Activated gamma-delta T cell treated with Interleukin-2 at 50 U/mL for 16 hours (primary cell): ENCODE results near the gene HIPK2.

Experiments used
- DNase-seq: peaks from one replicate; pipeline ENCODE4 v3.0.0-alpha.2; 2020

The HIPK2 gene

GRCh38 chr7:139580435-139580834, 197.4 kb downstream of the HIPK2 start:
- no peak for DNase-seq

GRCh38 chr7:139576179-139576973, 201.4 kb downstream of the HIPK2 start:
- DNase-seq, result no peak

- DNase-seq, result no peak
Measured at GRCh38 chr7:139575338-139575680, 202.5 kb downstream of the HIPK2 start.

GRCh38 chr7:139574618-139575337, 203.0 kb downstream of the HIPK2 start:
- no peak for DNase-seq

GRCh38 chr7:139573871-139574270, 203.9 kb downstream of the HIPK2 start:
- no peak for DNase-seq

- DNase-seq, result no peak
Measured at GRCh38 chr7:139572704-139573385, 205.0 kb downstream of the HIPK2 start.

GRCh38 chr7:139572071-139572470, 205.7 kb downstream of the HIPK2 start:
- DNase-seq, result no peak

GRCh38 chr7:139571651-139572050, 206.1 kb downstream of the HIPK2 start:
- DNase-seq, result no peak

GRCh38 chr7:139571190-139571589, 206.6 kb downstream of the HIPK2 start:
- no peak for DNase-seq

- no peak for DNase-seq
Measured at GRCh38 chr7:139570626-139571025, 207.2 kb downstream of the HIPK2 start.

- no peak for DNase-seq
Measured at GRCh38 chr7:139570119-139570518, 207.7 kb downstream of the HIPK2 start.

GRCh38 chr7:139568813-139569490, 208.8 kb downstream of the HIPK2 start:
- no peak for DNase-seq

GRCh38 chr7:139568346-139568675, 209.5 kb downstream of the HIPK2 start:
- no peak for DNase-seq

- DNase-seq, result no peak
Measured at GRCh38 chr7:139567647-139568345, 210.0 kb downstream of the HIPK2 start.

- no peak for DNase-seq
Measured at GRCh38 chr7:139566736-139567646, 210.8 kb downstream of the HIPK2 start.

- no peak for DNase-seq
Measured at GRCh38 chr7:139566075-139566474, 211.7 kb downstream of the HIPK2 start.

- no peak for DNase-seq
Measured at GRCh38 chr7:139563856-139564255, 213.9 kb downstream of the HIPK2 start.

GRCh38 chr7:139562961-139563565, 214.7 kb downstream of the HIPK2 start:
- DNase-seq, result no peak

GRCh38 chr7:139562491-139562890, 215.3 kb downstream of the HIPK2 start:
- DNase-seq, result no peak

GRCh38 chr7:139560678-139561077, 217.1 kb downstream of the HIPK2 start:
- no peak for DNase-seq

- no peak for DNase-seq
Measured at GRCh38 chr7:139560199-139560598, 217.6 kb downstream of the HIPK2 start.
